ENCODE results near the gene COL15A1.

Gene COL15A1

GRCh38 chr9:99025616-99026270 lies 82.0 kb downstream of the COL15A1 start:
- DNase-seq (ENCODE audit: low read depth), result no peak
- TF ChIP-seq, protein P1, sequence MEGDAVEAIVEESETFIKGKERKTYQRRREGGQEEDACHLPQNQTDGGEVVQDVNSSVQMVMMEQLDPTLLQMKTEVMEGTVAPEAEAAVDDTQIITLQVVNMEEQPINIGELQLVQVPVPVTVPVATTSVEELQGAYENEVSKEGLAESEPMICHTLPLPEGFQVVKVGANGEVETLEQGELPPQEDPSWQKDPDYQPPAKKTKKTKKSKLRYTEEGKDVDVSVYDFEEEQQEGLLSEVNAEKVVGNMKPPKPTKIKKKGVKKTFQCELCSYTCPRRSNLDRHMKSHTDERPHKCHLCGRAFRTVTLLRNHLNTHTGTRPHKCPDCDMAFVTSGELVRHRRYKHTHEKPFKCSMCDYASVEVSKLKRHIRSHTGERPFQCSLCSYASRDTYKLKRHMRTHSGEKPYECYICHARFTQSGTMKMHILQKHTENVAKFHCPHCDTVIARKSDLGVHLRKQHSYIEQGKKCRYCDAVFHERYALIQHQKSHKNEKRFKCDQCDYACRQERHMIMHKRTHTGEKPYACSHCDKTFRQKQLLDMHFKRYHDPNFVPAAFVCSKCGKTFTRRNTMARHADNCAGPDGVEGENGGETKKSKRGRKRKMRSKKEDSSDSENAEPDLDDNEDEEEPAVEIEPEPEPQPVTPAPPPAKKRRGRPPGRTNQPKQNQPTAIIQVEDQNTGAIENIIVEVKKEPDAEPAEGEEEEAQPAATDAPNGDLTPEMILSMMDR (IDR thresholded peaks at IDR 0.05; ENCODE audit: insufficient read depth, low read depth, low read length, missing control alignments), result no peak
- no peak overlapping the region for H3K4me3 ChIP-seq (ENCODE audit: low read depth, low read length)

DNA sequence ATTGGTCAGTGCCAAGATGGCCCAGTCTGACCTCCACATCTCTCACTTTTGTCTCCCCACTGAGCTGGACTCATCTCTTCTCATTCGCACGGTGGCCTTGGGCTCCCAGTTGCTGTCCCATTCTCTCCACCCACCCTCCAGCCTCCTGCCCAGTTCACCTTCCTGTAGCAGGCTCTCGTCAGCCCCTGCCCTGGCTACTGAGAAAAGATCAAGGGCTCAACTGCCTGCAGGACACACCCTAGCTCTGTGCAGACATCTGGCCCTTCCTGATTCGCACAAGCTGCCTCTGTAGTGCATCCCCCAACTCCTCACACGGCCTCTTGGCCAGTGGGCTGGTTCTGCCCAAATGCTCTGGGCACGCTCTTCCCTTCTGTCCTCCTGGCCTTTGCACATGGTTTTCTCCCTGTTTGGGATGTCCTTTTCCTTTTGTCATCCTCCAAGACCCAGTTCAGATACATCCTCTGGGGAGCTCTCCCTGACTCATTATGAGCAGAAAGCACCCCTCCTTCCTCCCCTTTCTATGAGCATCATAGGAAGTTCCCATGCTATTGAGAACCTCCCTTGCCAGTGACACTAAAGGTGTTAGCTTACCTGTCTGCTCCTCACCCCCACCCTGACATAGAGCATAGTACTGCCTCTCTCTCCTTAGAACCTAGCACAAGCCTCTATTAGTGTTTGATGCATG lies 82.7 kb downstream of the COL15A1 start:
- TF ChIP-seq, protein P1 (IDR thresholded peaks at IDR 0.05; ENCODE audit: insufficient read depth, low read depth, low read length, missing control alignments), result no peak
- no peak for DNase-seq (ENCODE audit: low read depth)
- no peak overlapping the region for H3K4me3 ChIP-seq (ENCODE audit: low read depth, low read length)

GRCh38 chr9:99026956-99027298 lies 83.2 kb downstream of the COL15A1 start:
- no peak for DNase-seq (ENCODE audit: low read depth)
- TF ChIP-seq, protein P1 (IDR thresholded peaks at IDR 0.05; ENCODE audit: insufficient read depth, low read depth, low read length, missing control alignments), result no peak
- no peak overlapping the region for H3K4me3 ChIP-seq (ENCODE audit: low read depth, low read length)

DNA sequence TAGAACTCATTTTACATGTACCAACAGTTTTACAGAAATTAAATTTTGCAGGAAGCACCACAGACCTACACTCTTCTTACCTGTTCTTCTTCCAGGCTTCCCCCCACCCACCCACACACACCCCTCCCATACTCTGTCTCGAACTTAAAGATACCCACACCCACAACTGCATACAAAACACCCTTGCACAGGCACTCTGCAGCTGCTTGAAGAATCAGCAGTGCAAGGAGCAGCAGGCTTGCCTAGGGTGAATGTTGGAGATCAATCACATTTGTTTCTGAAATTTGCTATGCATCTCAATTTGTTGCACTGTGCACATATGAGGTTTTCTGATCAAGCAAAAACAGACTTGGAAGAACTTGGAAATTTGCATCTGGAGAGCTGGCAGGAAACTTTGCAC lies 83.7 kb downstream of the COL15A1 start:
- no peak for DNase-seq (ENCODE audit: low read depth)
- TF ChIP-seq, protein P1 (IDR thresholded peaks at IDR 0.05; ENCODE audit: insufficient read depth, low read depth, low read length, missing control alignments), result no peak
- H3K4me3 ChIP-seq (ENCODE audit: low read depth, low read length), result no peak overlapping the region

DNA sequence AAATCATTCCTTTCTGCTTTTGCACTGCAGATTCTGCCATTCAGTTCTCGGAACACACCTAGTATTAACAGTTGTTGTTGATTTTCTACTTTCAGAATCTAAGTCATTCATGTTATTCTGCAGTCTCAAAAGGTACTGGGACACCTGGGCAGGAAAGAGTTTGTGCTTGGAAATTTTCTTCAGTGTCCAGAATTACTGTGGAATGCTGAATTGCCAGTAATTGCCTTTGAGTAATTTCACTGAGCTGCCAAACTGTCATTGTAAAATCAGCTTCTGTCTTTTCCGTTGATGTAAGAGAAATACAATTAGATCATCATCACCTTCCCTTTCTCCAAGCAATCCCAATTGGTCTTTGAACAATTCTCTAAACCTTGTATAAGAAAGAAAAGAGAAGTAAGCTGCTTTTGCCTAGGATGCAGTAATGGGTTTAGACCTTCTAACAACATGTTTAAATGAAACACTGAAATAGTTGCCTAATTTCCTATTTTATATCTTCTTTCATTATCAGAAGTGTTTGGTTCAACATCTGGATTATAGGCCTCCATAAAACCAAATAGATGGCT lies 85.5 kb downstream of the COL15A1 start:
- H3K4me3 ChIP-seq (ENCODE audit: low read depth, low read length), result no peak overlapping the region
- DNase-seq (ENCODE audit: low read depth), result no peak
- TF ChIP-seq, protein P1 (IDR thresholded peaks at IDR 0.05; ENCODE audit: insufficient read depth, low read depth, low read length, missing control alignments), result no peak

DNA sequence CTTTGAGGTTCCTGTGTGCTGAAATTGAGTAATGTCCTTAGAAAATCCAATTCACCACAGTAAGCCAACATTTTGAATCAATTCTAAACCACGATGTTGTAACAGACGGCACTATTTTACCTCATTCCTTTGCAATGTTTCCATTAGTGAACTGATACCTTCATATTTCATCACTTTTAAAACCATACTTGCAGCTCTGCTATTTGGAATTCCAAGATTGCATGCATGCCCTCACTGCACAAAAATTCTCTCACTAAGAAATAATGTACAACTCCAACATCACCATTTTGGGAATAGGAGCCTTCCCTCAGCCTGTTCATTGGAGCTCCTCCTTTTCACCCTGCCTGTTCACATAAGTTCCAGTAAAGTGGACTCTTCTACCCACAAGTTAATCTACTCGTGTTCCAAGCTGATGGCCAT lies 86.4 kb downstream of the COL15A1 start:
- TF ChIP-seq, protein P1 (IDR thresholded peaks at IDR 0.05; ENCODE audit: insufficient read depth, low read depth, low read length, missing control alignments), result no peak
- DNase-seq (ENCODE audit: low read depth), result no peak
- H3K4me3 ChIP-seq (ENCODE audit: low read depth, low read length), result no peak overlapping the region
